GM12878 (cell line): ENCODE results near the gene TMEM175. TPM values are rescaled to one million over a fixed set of nuclear protein-coding genes. Genes with fewer than 3 reads are reported as not detected.

Source experiments
- ATAC-seq: fragments of 200-7000 bp; cut with Tn5 transposase; 3 replicates; pipeline ENCODE4 v1.9.1; 2020; ENCODE audit warnings: mild to moderate bottlenecking, moderate library complexity
- BruUV-seq: library from RNA; stranded (reverse); fragments of 400-500 nt; replicated peaks from 2 replicates; lab custom pipeline; 2021; lab: Mats Ljungman, UMichigan
- CTCF ChIA-PET: fragments of 300-600 bp; sonication (Branson Sonifier 250); formaldehyde crosslinking; extraction: SDS; loops from one replicate; lab custom pipeline; 2021; ENCODE audit warnings: inconsistent platforms; lab: Yijun Ruan, JAX
- POLR2A ChIA-PET: fragments of 350-600 bp; formaldehyde crosslinking; extraction: SDS; loops from one replicate; lab custom pipeline; 2021; ENCODE audit warnings: inconsistent platforms; lab: Charles Lee
- RAD21 ChIA-PET: fragments of 300-600 bp; sonication (Branson Sonifier 250); formaldehyde crosslinking; loops from one replicate; lab custom pipeline; 2023; ENCODE audit warnings: antibody characterized with exemption; ENCODE audit not compliant: unreplicated experiment; lab: Charles Lee
- SMC1A ChIA-PET: fragments of 300-600 bp; sonication (Branson Sonifier 250); formaldehyde crosslinking; loops from one replicate; lab custom pipeline; 2023; ENCODE audit not compliant: unreplicated experiment, uncharacterized antibody; lab: Charles Lee
- DNase-seq: peaks from one replicate; pipeline ENCODE4 v3.0.0-alpha.2; 2011; ENCODE audit warnings: low read depth, low spot score
- FAIRE-seq: peaks from 3 replicates; lab custom pipeline; 2011; peaks lifted over from hg19 to GRCh38; lab: Jason Lieb, UNC
- H2AFZ ChIP-seq: 2 replicates; pipeline ENCODE4 v1.6.0; 2011; ENCODE audit warnings: low read depth, low read length, control low read depth; ENCODE audit not compliant: control insufficient read depth
- H3K27ac ChIP-seq: 2 replicates; pipeline ENCODE4 v1.5.1; 2011; ENCODE audit warnings: control low read depth; ENCODE audit not compliant: control insufficient read depth, insufficient read depth
- H3K27me3 ChIP-seq, 2 experiments: replicated peaks in 1 of 2; 2 replicates each; pipeline versions ENCODE4 v1.6.0 to v1.6.1; 2011; ENCODE audit warnings: low read length in 1 of 2; ENCODE audit not compliant: control insufficient read depth in 2 of 2, insufficient read depth in 2 of 2
- H3K36me3 ChIP-seq, 2 experiments: 2 replicates each; pipeline ENCODE4 v1.5.1; 2011; ENCODE audit warnings: low read length in 1 of 2; ENCODE audit not compliant: control insufficient read depth in 2 of 2, insufficient read depth in 2 of 2
- H3K4me1 ChIP-seq: 2 replicates; pipeline ENCODE4 v1.6.1; 2011; ENCODE audit warnings: mild to moderate bottlenecking, low read length, moderate library complexity, mixed read lengths; ENCODE audit not compliant: control insufficient read depth, insufficient read depth
- H3K4me2 ChIP-seq: 2 replicates; pipeline ENCODE4 v1.6.0; 2011; ENCODE audit warnings: control low read depth; ENCODE audit not compliant: control insufficient read depth, insufficient read depth
- H3K4me3 ChIP-seq: fragments of 200-600 bp; sonication (generic); 2 replicates; pipeline ENCODE4 v1.5.1; 2016
- H3K79me2 ChIP-seq: 2 replicates; pipeline ENCODE4 v1.6.0; 2011; ENCODE audit warnings: low read length; ENCODE audit not compliant: control insufficient read depth, insufficient read depth
- H3K9ac ChIP-seq: 2 replicates; pipeline ENCODE4 v1.8.0; 2011; ENCODE audit warnings: low read length, control low read depth, mixed read lengths; ENCODE audit not compliant: control insufficient read depth, insufficient read depth
- H3K9me3 ChIP-seq: replicated peaks from 3 replicates; pipeline ENCODE4 v1.5.1; 2011; ENCODE audit warnings: mild to moderate bottlenecking, low read length; ENCODE audit not compliant: control insufficient read depth, insufficient read depth
- H4K20me1 ChIP-seq: 2 replicates; pipeline ENCODE4 v1.6.0; 2011; ENCODE audit not compliant: control insufficient read depth, insufficient read depth
- ATF7 ChIP-seq: fragments of 450-650 bp; IDR thresholded peaks from 2 replicates; pipeline ENCODE4 v1.6.1; 2016; ENCODE audit warnings: low read depth, mild to moderate bottlenecking
- CHD1 ChIP-seq: IDR thresholded peaks from 2 replicates; pipeline ENCODE4 v1.6.1; 2012; ENCODE audit warnings: low read depth, low read length, improper control_type of control experiment
- EP300 ChIP-seq, 2 experiments: fragments of 150-350 bp in 1 of 2; IDR thresholded peaks; 2 replicates each; pipeline ENCODE4 v1.6.1; 2011 to 2012; ENCODE audit warnings: low read depth in 2 of 2, low read length in 2 of 2, borderline replicate concordance in 1 of 2, improper control_type of control experiment in 1 of 2, inconsistent platforms in 1 of 2; ENCODE audit not compliant: control insufficient read depth in 1 of 2
- FOXK2 ChIP-seq: fragments of 450-650 bp; IDR thresholded peaks from 2 replicates; pipeline ENCODE4 v1.6.1; 2017; ENCODE audit warnings: mild to moderate bottlenecking, moderate library complexity
- GABPA ChIP-seq: IDR thresholded peaks from 2 replicates; pipeline ENCODE4 v1.6.1; 2014; ENCODE audit warnings: antibody characterized with exemption, low read depth, mild to moderate bottlenecking, inconsistent platforms
- IKZF2 ChIP-seq, 2 experiments: fragments of 450-650 bp; IDR thresholded peaks; 2 replicates each; pipeline ENCODE4 v1.6.1; 2017; ENCODE audit warnings: mild to moderate bottlenecking in 2 of 2, moderate library complexity in 2 of 2
- MYC ChIP-seq: IDR thresholded peaks from 2 replicates; pipeline ENCODE4 v1.6.1; 2011; ENCODE audit warnings: mild to moderate bottlenecking, low read length, moderate library complexity, inconsistent platforms; ENCODE audit not compliant: insufficient read depth, insufficient replicate concordance, insufficient read length, severe bottlenecking
- PKNOX1 ChIP-seq: fragments of 450-650 bp; IDR thresholded peaks from 2 replicates; pipeline ENCODE4 v1.6.1; 2016; ENCODE audit warnings: mild to moderate bottlenecking
- PRDM15 ChIP-seq: fragments of 450-650 bp; formaldehyde crosslinking; IDR thresholded peaks from 2 replicates; pipeline ENCODE4 v1.4.0; 2020; ENCODE audit warnings: mild to moderate bottlenecking, moderate library complexity
- RB1 ChIP-seq: fragments of 450-650 bp; formaldehyde crosslinking; IDR thresholded peaks from 2 replicates; pipeline ENCODE4 v1.6.1; 2017; ENCODE audit warnings: mild to moderate bottlenecking, borderline replicate concordance
- SKIL ChIP-seq: fragments of 450-650 bp; IDR thresholded peaks from 2 replicates; pipeline ENCODE4 v1.6.1; 2017; ENCODE audit warnings: mild to moderate bottlenecking, low read depth, inconsistent platforms; ENCODE audit not compliant: poor library complexity, severe bottlenecking
- SREBF2 ChIP-seq: IDR thresholded peaks from 2 replicates; pipeline ENCODE4 v1.6.1; 2012; ENCODE audit warnings: mild to moderate bottlenecking, low read length
- TAF1 ChIP-seq: IDR thresholded peaks from 2 replicates; pipeline ENCODE4 v1.6.1; 2011; ENCODE audit warnings: mild to moderate bottlenecking, low read depth, low read length, borderline replicate concordance
- USF2 ChIP-seq: IDR thresholded peaks from 2 replicates; pipeline ENCODE4 v1.6.1; 2011; ENCODE audit warnings: low read depth, low read length, improper control_type of control experiment, borderline replicate concordance
- WGBS: methylation state at CpG from one replicate; pipeline ENCODE4 v1.1.6; 2016; ENCODE audit warnings: low lambda C conversion rate; ENCODE audit not compliant: insufficient replicate concordance, insufficient coverage; ENCODE audit errors: missing lambda C conversion rate; 5-methylcytosine and 5-hydroxymethylcytosine counted together
- in situ Hi-C: fragments of 300-500 bp; cut with MboI; formaldehyde crosslinking; loops from 9 replicates; pipeline ENCODE4 v1.14.3; 2018; ENCODE audit warnings: mixed read lengths
- intact Hi-C: fragments of 100-400 bp; cut with micrococcal nuclease; formaldehyde crosslinking; loops from one replicate; pipeline ENCODE4 v1.14.2; 2022; ENCODE audit not compliant: unreplicated experiment
- polyA plus RNA-seq, 11 experiments: library from polyadenylated mRNA; depleted of rRNA in 4 of 11; unstranded in 6 of 11; stranded (reverse) in 5 of 11; fragments of >200 nt; fragmentation: Nextera tagmentation in 4 of 11; fragmentation: Illumina TruSeq in 1 of 11; extraction: Ambion mirVana in 4 of 11; extraction: Trizol in 1 of 11; gene quantifications; 1 replicate in 1 of 11; 2 replicates in 10 of 11; pipeline versions ENCODE4 v1.2.1 to v1.2.3, GENCODE V29; 2011 to 2016; ENCODE audit warnings: inconsistent platforms in 2 of 11, missing spikeins in 2 of 11, low read depth in 1 of 11
- total RNA-seq, 4 experiments: library from RNA; depleted of rRNA in 3 of 4; stranded (reverse); fragments of >200 nt in 3 of 4; fragmentation: Illumina TruSeq in 1 of 4; extraction: Trizol in 1 of 4; gene quantifications; 2 replicates each; pipeline versions ENCODE4 v1.2.1 to v1.2.3, GENCODE V29; 2013 to 2021

The TMEM175 gene
- total and polyA plus RNA-seq, 10 of the 15 experiments (the other 5 are each of a cell fraction or from before 2014, with no cell fraction given): 0.11 to 39.5 (median 22.3) TPM

GRCh38 chr4:950136-951020 lies 18.1 kb downstream of the TMEM175 start:
- no peak for FAIRE-seq
- 66% methylated on average over 29 of the region's 30 CpGs for WGBS
- ChIA-PET SMC1A (no interaction called here), RAD21 (no interaction called here), POLR2A (interaction anchor here (1.0 to 1.5 kb wide), 2 partner anchors 14 kb away, joined by 3 read pairs; no protein-coding TSS in a partner anchor), CTCF (no interaction called here)
- no peak for DNase-seq
- Histone ChIP-seq H3K9ac (no peak overlapping the region), H3K27ac (no peak overlapping the region), H3K36me3 (no peaks in the 10 kb centered on the region), H4K20me1 (no peaks in the 10 kb centered on the region), H3K9me3 (no peaks in the 10 kb centered on the region), H3K27me3 (no peaks in the 10 kb centered on the region), H2AFZ (no peak overlapping the region), H3K4me3 (no peak overlapping the region), H3K4me2 (no peak overlapping the region), H3K4me1 (no peaks in the 10 kb centered on the region), H3K79me2 (no peaks in the 10 kb centered on the region)
- in situ Hi-C loops: no loop called here
- no peak for TF ChIP-seq EP300 (IDR thresholded peaks at IDR 0.05; ENCODE audit: borderline replicate concordance in 1 of 2, control insufficient read depth in 1 of 2, low read depth in 2 of 2, low read length in 2 of 2)
- TF ChIP-seq CHD1: no peak
- no peak for TF ChIP-seq GABPA
- no peak for TF ChIP-seq IKZF2 (IDR thresholded peaks at IDR 0.05)
- TF ChIP-seq FOXK2: no peak
- no peak for TF ChIP-seq USF2
- TF ChIP-seq PKNOX1: no peak
- no peak for TF ChIP-seq ATF7
- no peak for TF ChIP-seq SREBF2
- no peak for TF ChIP-seq TAF1
- TF ChIP-seq RB1: no peak
- TF ChIP-seq SKIL: no peak
- TF ChIP-seq PRDM15 (CRISPR knock-in tag): no peak
- no peak for TF ChIP-seq MYC
- BruUV-seq: no TSS peak
- intact Hi-C loops: no loop called here
- ATAC-seq: no peak
